HS-27A (cell line): ENCODE data around the gene HSD11B2.

Experiments
- DNase-seq: peaks from one replicate; pipeline ENCODE4 v3.0.0-alpha.2; 2012; ENCODE audit warnings: low read depth, missing footprints

Gene HSD11B2

DNA sequence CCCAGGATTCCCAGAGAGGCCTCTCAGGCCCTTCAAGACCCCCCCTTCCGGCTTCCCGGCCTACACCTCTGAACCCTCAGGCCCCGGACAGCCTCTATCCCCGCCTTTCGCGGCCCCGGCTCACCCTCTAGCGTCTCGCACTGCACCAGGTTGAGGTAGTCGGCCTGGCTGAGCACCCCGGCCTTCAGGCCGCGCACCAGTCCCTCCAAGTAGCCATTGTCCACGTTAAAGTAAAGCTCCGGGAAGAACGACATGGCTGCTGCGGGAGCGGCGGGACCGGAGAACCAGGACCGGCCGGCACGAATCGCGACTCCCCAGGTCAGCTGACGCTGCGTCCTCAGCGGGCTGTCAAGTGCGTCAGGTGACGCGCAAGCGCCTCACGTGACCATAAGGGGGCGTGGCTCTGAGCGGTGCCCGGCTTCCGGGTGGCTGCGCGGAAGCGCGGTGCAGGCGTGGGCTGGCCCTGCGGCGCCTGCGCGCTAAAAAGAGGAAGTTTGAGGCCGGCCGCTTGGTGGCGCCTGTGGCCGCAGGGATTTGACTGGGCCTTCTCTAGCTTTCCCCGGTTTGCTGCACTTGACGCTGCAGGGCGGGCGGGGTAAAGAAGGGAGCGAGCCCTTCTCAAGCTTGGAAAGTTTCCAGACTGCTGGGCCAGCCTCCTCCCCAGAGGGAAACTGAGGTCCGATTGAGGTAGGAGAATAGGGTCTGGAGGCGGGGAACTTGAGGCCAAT is 50.1 kb downstream of the HSD11B2 start, which contains the start of gene ATP6V0D1:
ATP6V0D1 (minus strand) TSS at position 325 of the 728 bp plus-strand sequence; CDS start at position 254, 71 bp downstream.
- DNase-seq: peak; percentile 94

DNA sequence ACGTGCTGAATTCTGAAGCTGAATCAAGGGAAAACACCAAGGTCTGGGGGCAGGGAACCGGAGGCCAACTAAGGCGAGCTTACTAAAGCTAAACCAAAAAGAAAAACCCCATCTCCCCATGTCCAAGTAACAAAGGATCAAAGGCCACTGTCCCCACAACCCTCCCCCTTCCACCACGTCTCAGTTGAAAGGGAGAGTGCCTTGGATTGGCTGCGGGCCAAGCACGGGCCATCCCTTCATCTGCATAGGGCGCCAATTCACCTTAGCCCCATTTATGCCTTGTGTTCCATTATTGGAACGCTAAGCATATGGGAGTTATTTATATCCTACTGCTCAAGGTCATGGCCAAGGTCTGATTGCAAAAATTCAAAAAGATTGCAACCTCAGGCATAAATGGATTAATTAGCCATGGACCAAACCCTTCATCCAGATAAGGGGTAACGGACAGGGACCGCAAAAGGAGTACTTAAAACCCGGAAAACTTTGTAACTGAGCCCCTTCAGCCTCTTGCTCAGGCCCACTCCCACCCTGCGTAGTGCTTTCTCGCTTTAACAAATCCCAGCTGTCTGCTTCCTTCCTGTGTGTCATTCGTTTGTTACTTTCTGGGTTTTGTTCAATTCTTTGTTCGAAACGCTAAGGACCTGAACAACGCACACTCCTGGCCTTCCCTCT is 50.8 kb downstream of the HSD11B2 start:
- no peak for DNase-seq

DNA sequence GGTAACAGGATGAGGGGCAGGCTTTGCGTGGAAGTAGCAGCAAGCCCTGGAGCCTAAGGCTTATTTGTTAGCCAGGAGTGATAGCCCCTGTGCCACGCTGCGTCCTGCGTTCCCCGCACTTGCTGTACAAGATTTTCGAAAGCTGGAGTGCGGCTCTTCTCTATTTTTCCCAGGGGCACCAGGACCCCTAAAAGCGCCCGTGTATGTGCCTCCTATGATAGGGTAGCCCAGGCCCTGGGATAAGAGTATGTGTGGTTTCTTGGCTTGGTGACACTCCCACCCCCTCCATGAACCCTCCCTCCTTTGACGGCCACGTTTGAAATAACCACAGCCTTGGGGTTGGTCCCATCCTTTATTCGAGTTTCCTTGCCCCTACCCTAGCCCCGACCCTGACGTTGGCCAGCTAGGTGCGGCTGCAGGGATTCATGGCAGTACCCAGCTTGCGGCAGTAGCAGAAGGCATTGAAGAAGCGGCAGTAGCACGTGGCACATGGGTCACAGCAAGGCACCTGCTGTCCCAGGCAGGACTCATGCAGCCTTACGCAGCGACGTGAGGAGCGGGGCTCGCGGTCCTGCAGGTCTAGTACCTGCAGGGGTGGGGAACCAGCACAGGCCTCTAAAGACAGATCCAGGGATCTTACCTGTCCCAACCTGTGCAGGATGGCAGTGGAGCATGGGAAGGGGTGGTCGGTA is 51.5 kb downstream of the HSD11B2 start:
- no peak for DNase-seq

DNA sequence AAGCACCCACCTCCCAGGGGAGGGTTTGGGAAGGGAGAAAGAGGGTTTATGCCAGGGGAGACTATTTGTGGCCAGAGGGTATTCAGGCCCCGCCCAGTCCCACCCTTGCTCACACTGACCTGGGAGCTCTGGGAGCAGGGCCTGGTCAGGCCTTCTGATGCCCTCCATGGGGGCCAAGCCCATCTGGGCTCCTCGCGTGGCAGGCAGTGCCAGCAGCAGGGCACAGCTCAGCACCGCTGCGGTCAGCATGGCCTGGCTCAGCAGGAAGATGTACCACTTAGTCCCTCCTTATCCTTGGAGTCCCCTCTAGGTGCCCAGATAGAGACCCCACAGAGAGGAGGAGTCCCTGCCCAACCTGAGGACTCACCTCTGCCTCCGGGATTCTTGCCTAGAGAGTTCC is 52.2 kb downstream of the HSD11B2 start, which contains the start of gene AGRP:
AGRP (minus strand) TSS at position 398 of the 400 bp plus-strand sequence; CDS start at position 249, 149 bp downstream.
- no peak for DNase-seq

DNA sequence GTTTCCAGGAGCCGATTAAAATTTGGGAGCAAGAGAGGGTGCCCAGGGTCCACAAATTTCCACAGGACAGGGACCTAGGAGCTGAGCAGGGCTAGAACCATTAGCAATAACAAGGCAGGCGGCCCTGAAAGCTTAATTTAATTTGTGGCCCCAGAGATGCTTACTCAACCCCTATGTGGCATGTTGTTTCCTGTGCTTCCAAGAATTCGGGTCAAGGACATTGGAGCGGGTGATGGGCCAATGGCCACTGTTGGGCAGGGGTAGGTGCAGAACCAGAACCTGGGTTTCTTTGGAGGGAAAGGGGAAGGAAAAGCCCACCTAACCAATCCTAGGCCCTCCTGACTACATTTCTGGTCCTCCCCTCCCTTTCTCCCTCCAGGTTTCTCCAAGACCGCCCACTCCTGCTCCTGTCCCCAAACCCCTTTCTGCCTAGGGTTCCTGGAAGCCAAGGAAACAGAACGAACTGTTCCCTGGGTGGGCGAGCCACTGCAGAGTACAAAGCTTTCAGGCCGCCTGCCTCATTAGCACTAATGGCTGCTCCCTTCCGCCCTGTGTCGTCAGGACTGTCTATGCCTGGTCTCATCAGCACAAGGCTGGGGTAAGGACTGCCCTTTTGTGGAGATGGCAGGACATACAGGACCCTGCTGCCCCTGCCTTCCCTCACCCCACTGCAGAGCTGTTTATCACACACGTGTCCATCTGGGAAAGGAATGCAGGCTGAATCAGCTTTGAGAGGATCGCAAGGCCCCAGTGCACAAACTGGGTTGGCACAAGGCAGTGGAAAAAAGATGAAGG is 53.0 kb downstream of the HSD11B2 start:
- DNase-seq: no peak

DNA sequence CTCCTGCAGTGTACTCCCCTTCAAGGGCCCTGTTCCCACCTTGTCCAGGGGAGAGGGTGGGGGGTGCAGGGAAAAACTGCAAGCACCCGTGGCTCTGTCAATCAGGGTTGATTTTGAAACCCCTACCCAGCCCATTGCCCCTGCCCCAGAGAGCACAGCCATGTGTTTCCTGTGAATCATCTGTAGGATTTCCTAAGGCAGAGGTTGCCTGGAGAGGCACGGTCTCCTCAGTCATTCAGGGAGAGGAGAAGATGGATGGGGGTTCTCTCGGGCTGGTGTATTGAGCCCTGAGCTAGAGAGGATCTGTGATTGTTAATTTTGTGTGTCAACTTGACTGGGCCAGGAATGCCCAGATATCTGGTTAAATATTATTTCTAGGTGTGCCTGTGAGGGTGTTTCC is 55.9 kb downstream of the HSD11B2 start:
- DNase-seq: no peak
